Mucosa of stomach (tissue), 1 donor: Measurements from ENCODE around the gene MSGN1.

ENCODE experiments used
- H3K27me3 ChIP-seq: one replicate; pipeline ENCODE4 v1.7.0; 2013; ENCODE audit warnings: mild to moderate bottlenecking, low read length; ENCODE audit not compliant: control insufficient read depth, insufficient read depth
- H3K36me3 ChIP-seq: one replicate; pipeline ENCODE4 v1.7.0; 2013; ENCODE audit warnings: low read length; ENCODE audit not compliant: control insufficient read depth, insufficient read depth
- H3K4me1 ChIP-seq: one replicate; pipeline ENCODE4 v1.7.0; 2013; ENCODE audit warnings: mild to moderate bottlenecking, low read length; ENCODE audit not compliant: control insufficient read depth, insufficient read depth
- H3K4me3 ChIP-seq: one replicate; pipeline ENCODE4 v1.7.0; 2013; ENCODE audit warnings: low read length
- H3K9ac ChIP-seq: one replicate; pipeline ENCODE4 v1.7.0; 2013; ENCODE audit warnings: mild to moderate bottlenecking, low read length, moderate library complexity
- H3K9me3 ChIP-seq: one replicate; pipeline ENCODE4 v1.7.0; 2013; ENCODE audit warnings: mild to moderate bottlenecking, low read length, moderate library complexity; ENCODE audit not compliant: control insufficient read depth
- donor health status: Pancreatic carcinoma.

MSGN1 gene

DNA sequence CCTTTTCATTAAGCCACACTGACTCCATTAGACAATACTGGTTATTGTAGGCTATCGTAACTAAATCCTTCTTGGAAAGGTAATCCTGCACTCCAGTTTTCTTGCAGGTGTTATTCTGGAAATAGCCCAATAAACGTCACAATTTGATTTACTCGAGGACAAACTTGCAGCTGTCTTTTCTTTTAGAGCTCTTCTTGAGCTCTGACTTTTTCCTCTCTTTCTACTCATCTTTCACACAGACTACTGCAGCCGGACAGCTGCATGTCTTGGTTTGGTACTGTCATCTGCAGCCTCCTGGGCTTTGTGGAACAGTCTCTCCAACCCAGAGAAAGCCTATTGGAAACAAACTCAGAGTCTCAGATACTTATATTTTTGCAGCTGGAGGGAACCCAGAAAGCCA lies 23.0 kb upstream of the MSGN1 start:
- no peaks in the 10 kb centered on the region for H3K9me3 ChIP-seq
- no peaks in the 10 kb centered on the region for H3K36me3 ChIP-seq
- no peaks in the 10 kb centered on the region for H3K27me3 ChIP-seq
- no peak overlapping the region for H3K9ac ChIP-seq
- no peaks in the 10 kb centered on the region for H3K4me1 ChIP-seq
- H3K4me3 ChIP-seq: no peak overlapping the region

- Histone ChIP-seq H3K4me3 (no peak overlapping the region), H3K9ac (no peak overlapping the region), H3K4me1 (no peaks in the 10 kb centered on the region), H3K36me3 (no peaks in the 10 kb centered on the region), H3K27me3 (no peaks in the 10 kb centered on the region), H3K9me3 (no peaks in the 10 kb centered on the region)
These were observed 22.4 kb upstream of the MSGN1 start for GRCh38 chr2:17793803-17794354.

DNA sequence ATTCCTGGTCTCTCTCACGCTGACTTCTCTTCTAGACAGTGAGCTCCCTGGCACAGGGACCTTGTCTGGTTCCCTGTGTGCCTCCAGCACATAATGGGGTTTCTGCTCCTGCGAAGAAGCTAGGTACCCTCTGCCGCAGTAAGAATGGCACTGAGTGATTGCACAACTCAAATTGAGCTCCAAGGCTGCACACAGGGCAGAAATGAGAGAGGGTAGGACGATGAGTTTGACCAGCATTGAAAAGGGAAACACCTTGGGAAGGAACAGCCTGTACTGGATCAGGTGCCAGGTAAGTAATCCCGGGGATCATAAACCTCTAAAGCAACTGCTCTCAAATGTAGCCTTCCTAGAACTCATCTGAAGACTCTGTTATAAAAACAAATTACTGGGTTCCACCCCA lies 21.0 kb upstream of the MSGN1 start:
- H3K36me3 ChIP-seq: no peaks in the 10 kb centered on the region
- H3K4me3 ChIP-seq: no peak overlapping the region
- H3K9ac ChIP-seq: no peak overlapping the region
- H3K27me3 ChIP-seq: no peaks in the 10 kb centered on the region
- H3K9me3 ChIP-seq: no peaks in the 10 kb centered on the region
- no peaks in the 10 kb centered on the region for H3K4me1 ChIP-seq

GRCh38 chr2:17798338-17798737 lies 17.9 kb upstream of the MSGN1 start:
- H3K9ac ChIP-seq: no peak overlapping the region
- H3K36me3 ChIP-seq: no peaks in the 10 kb centered on the region
- H3K4me3 ChIP-seq: no peak overlapping the region
- H3K4me1 ChIP-seq: no peaks in the 10 kb centered on the region
- no peaks in the 10 kb centered on the region for H3K9me3 ChIP-seq
- H3K27me3 ChIP-seq: no peaks in the 10 kb centered on the region

DNA sequence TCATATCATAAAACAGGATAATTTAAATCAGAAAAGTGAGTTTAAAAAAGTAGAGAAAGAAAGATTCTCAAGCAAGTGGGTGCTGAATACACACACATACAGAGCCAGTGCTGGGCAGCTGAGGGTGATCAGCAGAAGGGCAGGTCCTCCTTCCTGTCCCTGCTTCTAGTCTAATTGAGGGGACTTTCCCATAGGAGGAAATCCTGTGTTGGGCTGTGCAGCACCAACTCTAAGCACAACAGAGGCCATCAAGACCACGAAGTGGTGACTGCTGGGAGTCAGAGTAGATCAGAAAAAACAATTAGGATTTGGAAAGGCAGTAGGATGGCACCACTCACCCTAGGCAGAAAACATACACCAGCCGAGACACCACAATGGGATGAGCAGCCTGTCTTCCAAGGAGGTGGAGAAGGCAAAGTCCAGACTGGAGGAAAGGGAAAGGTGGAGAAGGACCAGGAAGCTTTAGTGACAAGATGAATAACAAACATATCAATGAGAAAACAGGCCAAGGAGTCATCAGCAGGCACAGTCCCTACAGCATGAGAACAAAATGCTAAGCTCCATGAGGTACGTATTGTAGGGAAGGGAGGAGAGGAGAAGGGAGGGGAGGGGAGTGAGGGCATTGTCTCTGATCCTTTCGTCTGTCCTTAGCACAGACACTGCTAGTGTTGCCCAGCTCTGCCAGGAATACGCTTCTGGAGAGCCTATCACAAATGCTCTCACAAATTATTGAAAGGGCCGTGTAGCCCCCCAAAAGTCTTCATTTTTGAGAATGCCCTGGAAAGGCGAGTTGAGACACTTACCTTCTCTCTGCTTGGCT lies 16.7 kb upstream of the MSGN1 start:
- Histone ChIP-seq H3K27me3 (no peaks in the 10 kb centered on the region), H3K9ac (no peak overlapping the region), H3K4me3 (no peak overlapping the region), H3K36me3 (no peaks in the 10 kb centered on the region), H3K4me1 (no peaks in the 10 kb centered on the region), H3K9me3 (no peaks in the 10 kb centered on the region)

- no peaks in the 10 kb centered on the region for H3K4me1 ChIP-seq
- H3K4me3 ChIP-seq: no peak overlapping the region
- no peaks in the 10 kb centered on the region for H3K27me3 ChIP-seq
- no peaks in the 10 kb centered on the region for H3K36me3 ChIP-seq
- H3K9ac ChIP-seq: no peak overlapping the region
- no peaks in the 10 kb centered on the region for H3K9me3 ChIP-seq
These were observed 16.0 kb upstream of the MSGN1 start for GRCh38 chr2:17800219-17800618.

DNA sequence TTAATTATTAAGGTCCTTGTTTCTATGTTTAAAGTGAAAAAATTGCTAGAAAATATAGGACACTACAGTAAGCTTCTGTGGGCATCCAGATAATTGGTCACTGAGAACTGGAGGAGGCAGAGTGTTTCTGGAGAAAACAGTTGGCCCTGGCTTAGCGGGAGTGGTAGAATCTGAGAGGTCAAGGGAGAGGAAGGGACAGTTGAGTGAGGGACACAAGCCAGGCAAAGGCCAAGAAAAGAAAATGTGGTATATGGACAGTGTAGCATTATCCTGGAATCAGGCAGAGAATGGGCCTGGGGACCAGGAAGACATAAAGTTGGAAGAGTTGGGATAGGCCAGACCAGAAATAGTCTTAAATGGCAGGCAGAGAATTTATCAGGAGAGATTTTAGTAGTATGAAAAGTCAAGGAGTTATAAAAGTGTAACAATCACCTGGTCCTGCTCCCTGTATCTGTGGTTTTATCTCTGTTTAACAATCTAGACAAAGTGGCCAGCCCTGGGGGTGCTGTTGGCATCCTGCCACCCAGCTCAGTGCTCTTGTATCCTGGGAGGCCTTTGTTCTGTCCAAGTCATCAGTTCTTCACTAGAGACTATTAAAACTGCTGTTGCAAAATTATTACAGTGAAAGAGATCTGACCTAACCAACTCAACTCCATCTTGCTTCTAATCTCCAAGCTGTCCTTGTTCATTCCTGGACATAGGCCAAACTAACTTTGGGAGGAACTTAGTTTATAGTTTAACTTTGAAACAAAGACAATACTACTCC lies 15.4 kb upstream of the MSGN1 start:
- H3K4me1 ChIP-seq: no peaks in the 10 kb centered on the region
- no peaks in the 10 kb centered on the region for H3K9me3 ChIP-seq
- H3K36me3 ChIP-seq: no peaks in the 10 kb centered on the region
- no peaks in the 10 kb centered on the region for H3K27me3 ChIP-seq
- H3K9ac ChIP-seq: no peak overlapping the region
- no peak overlapping the region for H3K4me3 ChIP-seq

DNA sequence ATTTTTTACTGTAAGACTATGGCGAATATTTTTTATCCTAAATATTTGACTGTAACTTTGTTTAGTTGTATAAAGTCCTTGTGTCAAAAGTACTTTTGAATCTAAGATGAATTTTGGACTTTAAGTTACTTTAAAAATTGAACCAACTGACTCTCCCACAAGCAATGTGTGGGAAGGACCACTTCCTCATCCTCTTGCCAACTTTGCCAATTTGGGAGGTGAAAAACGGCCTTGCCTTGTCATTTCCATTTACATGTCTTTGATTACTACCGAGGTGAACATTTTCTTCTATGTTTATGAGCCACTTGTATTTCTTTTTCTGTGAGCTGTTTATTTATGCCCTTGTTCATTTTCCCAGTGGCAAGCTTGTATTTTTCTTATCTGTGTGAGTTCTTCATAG lies 12.8 kb upstream of the MSGN1 start:
- Histone ChIP-seq H3K9ac (no peak overlapping the region), H3K27me3 (no peaks in the 10 kb centered on the region), H3K9me3 (no peaks in the 10 kb centered on the region), H3K4me1 (no peaks in the 10 kb centered on the region), H3K4me3 (no peak overlapping the region), H3K36me3 (no peaks in the 10 kb centered on the region)

- no peak overlapping the region for H3K9ac ChIP-seq
- no peaks in the 10 kb centered on the region for H3K9me3 ChIP-seq
- no peak overlapping the region for H3K4me3 ChIP-seq
- H3K27me3 ChIP-seq: no peaks in the 10 kb centered on the region
- H3K36me3 ChIP-seq: no peaks in the 10 kb centered on the region
- no peaks in the 10 kb centered on the region for H3K4me1 ChIP-seq
These were observed 11.9 kb upstream of the MSGN1 start for GRCh38 chr2:17804358-17804757.

DNA sequence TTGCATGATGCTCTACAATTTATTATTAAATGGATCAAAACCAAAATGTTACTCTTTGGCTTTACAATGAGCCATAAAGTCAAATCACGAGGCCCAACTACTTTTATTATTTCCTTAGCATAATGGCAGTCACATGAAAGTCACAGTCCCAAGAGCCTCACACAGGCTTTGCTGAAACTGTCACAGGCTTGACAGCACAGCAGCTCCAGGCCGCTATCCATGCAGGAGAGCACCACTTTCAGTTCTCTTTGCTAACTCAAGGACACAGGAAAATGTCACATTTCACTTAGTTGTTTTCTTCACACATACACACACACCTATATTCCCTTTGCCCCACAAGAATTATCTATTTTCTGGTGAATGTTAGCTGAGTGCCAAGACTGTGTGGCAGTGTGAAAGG lies 11.1 kb upstream of the MSGN1 start:
- Histone ChIP-seq H3K27me3 (no peaks in the 10 kb centered on the region), H3K4me1 (no peaks in the 10 kb centered on the region), H3K4me3 (no peak overlapping the region), H3K36me3 (no peaks in the 10 kb centered on the region), H3K9ac (no peak overlapping the region), H3K9me3 (no peaks in the 10 kb centered on the region)

- Histone ChIP-seq H3K9me3 (no peaks in the 10 kb centered on the region), H3K4me3 (no peak overlapping the region), H3K27me3 (no peaks in the 10 kb centered on the region), H3K36me3 (no peaks in the 10 kb centered on the region), H3K4me1 (no peaks in the 10 kb centered on the region), H3K9ac (no peak overlapping the region)
These were observed 10.4 kb upstream of the MSGN1 start for GRCh38 chr2:17805717-17806363.
